GM12878 (cell line): ENCODE data around the gene SLC24A4. TPM values are rescaled to one million over a fixed set of nuclear protein-coding genes. Genes with fewer than 3 reads are reported as not detected.

ENCODE experiments used
- ATAC-seq: fragments of 200-7000 bp; cut with Tn5 transposase; 3 replicates; pipeline ENCODE4 v1.9.1; 2020; ENCODE audit warnings: mild to moderate bottlenecking, moderate library complexity
- BruUV-seq: library from RNA; stranded (reverse); fragments of 400-500 nt; replicated peaks from 2 replicates; lab custom pipeline; 2021; lab: Mats Ljungman, UMichigan
- CTCF ChIA-PET: fragments of 300-600 bp; sonication (Branson Sonifier 250); formaldehyde crosslinking; extraction: SDS; loops from one replicate; lab custom pipeline; 2021; ENCODE audit warnings: inconsistent platforms; lab: Yijun Ruan, JAX
- POLR2A ChIA-PET: fragments of 350-600 bp; formaldehyde crosslinking; extraction: SDS; loops from one replicate; lab custom pipeline; 2021; ENCODE audit warnings: inconsistent platforms; lab: Charles Lee
- RAD21 ChIA-PET: fragments of 300-600 bp; sonication (Branson Sonifier 250); formaldehyde crosslinking; loops from one replicate; lab custom pipeline; 2023; ENCODE audit warnings: antibody characterized with exemption; ENCODE audit not compliant: unreplicated experiment; lab: Charles Lee
- SMC1A ChIA-PET: fragments of 300-600 bp; sonication (Branson Sonifier 250); formaldehyde crosslinking; loops from one replicate; lab custom pipeline; 2023; ENCODE audit not compliant: unreplicated experiment, uncharacterized antibody; lab: Charles Lee
- DNase-seq: peaks from one replicate; pipeline ENCODE4 v3.0.0-alpha.2; 2011; ENCODE audit warnings: low read depth, low spot score
- FAIRE-seq: peaks from 3 replicates; lab custom pipeline; 2011; peaks lifted over from hg19 to GRCh38; lab: Jason Lieb, UNC
- H2AFZ ChIP-seq: 2 replicates; pipeline ENCODE4 v1.6.0; 2011; ENCODE audit warnings: low read depth, low read length, control low read depth; ENCODE audit not compliant: control insufficient read depth
- H3K27ac ChIP-seq: 2 replicates; pipeline ENCODE4 v1.5.1; 2011; ENCODE audit warnings: control low read depth; ENCODE audit not compliant: control insufficient read depth, insufficient read depth
- H3K27me3 ChIP-seq, 2 experiments: replicated peaks in 1 of 2; 2 replicates each; pipeline versions ENCODE4 v1.6.0 to v1.6.1; 2011; ENCODE audit warnings: low read length in 1 of 2; ENCODE audit not compliant: control insufficient read depth in 2 of 2, insufficient read depth in 2 of 2
- H3K36me3 ChIP-seq, 2 experiments: 2 replicates each; pipeline ENCODE4 v1.5.1; 2011; ENCODE audit warnings: low read length in 1 of 2; ENCODE audit not compliant: control insufficient read depth in 2 of 2, insufficient read depth in 2 of 2
- H3K4me1 ChIP-seq: 2 replicates; pipeline ENCODE4 v1.6.1; 2011; ENCODE audit warnings: mild to moderate bottlenecking, low read length, moderate library complexity, mixed read lengths; ENCODE audit not compliant: control insufficient read depth, insufficient read depth
- H3K4me2 ChIP-seq: 2 replicates; pipeline ENCODE4 v1.6.0; 2011; ENCODE audit warnings: control low read depth; ENCODE audit not compliant: control insufficient read depth, insufficient read depth
- H3K4me3 ChIP-seq: fragments of 200-600 bp; sonication (generic); 2 replicates; pipeline ENCODE4 v1.5.1; 2016
- H3K79me2 ChIP-seq: 2 replicates; pipeline ENCODE4 v1.6.0; 2011; ENCODE audit warnings: low read length; ENCODE audit not compliant: control insufficient read depth, insufficient read depth
- H3K9ac ChIP-seq: 2 replicates; pipeline ENCODE4 v1.8.0; 2011; ENCODE audit warnings: low read length, control low read depth, mixed read lengths; ENCODE audit not compliant: control insufficient read depth, insufficient read depth
- H3K9me3 ChIP-seq: replicated peaks from 3 replicates; pipeline ENCODE4 v1.5.1; 2011; ENCODE audit warnings: mild to moderate bottlenecking, low read length; ENCODE audit not compliant: control insufficient read depth, insufficient read depth
- H4K20me1 ChIP-seq: 2 replicates; pipeline ENCODE4 v1.6.0; 2011; ENCODE audit not compliant: control insufficient read depth, insufficient read depth
- POLR2AphosphoS5 ChIP-seq: IDR thresholded peaks from 2 replicates; pipeline ENCODE4 v1.6.1; 2011; ENCODE audit warnings: mild to moderate bottlenecking, low read length, inconsistent platforms
- WRNIP1 ChIP-seq: IDR thresholded peaks from 2 replicates; pipeline ENCODE4 v1.6.1; 2011; ENCODE audit warnings: low read depth, low read length, improper control_type of control experiment, borderline replicate concordance
- ZNF24 ChIP-seq: fragments of 450-650 bp; IDR thresholded peaks from 2 replicates; pipeline ENCODE4 v1.6.1; 2017; ENCODE audit warnings: antibody characterized with exemption, mild to moderate bottlenecking
- ZSCAN29 ChIP-seq: fragments of 450-650 bp; IDR thresholded peaks from 2 replicates; pipeline ENCODE4 v1.6.1; 2017; ENCODE audit warnings: mild to moderate bottlenecking, moderate library complexity
- WGBS: methylation state at CpG from one replicate; pipeline ENCODE4 v1.1.6; 2016; ENCODE audit warnings: low lambda C conversion rate; ENCODE audit not compliant: insufficient replicate concordance, insufficient coverage; ENCODE audit errors: missing lambda C conversion rate; 5-methylcytosine and 5-hydroxymethylcytosine counted together
- in situ Hi-C: fragments of 300-500 bp; cut with MboI; formaldehyde crosslinking; loops from 9 replicates; pipeline ENCODE4 v1.14.3; 2018; ENCODE audit warnings: mixed read lengths
- intact Hi-C: fragments of 100-400 bp; cut with micrococcal nuclease; formaldehyde crosslinking; loops from one replicate; pipeline ENCODE4 v1.14.2; 2022; ENCODE audit not compliant: unreplicated experiment
- polyA plus RNA-seq, 11 experiments: library from polyadenylated mRNA; depleted of rRNA in 4 of 11; unstranded in 6 of 11; stranded (reverse) in 5 of 11; fragments of >200 nt; fragmentation: Nextera tagmentation in 4 of 11; fragmentation: Illumina TruSeq in 1 of 11; extraction: Ambion mirVana in 4 of 11; extraction: Trizol in 1 of 11; gene quantifications; 1 replicate in 1 of 11; 2 replicates in 10 of 11; pipeline versions ENCODE4 v1.2.1 to v1.2.3, GENCODE V29; 2011 to 2016; ENCODE audit warnings: inconsistent platforms in 2 of 11, missing spikeins in 2 of 11, low read depth in 1 of 11
- total RNA-seq, 4 experiments: library from RNA; depleted of rRNA in 3 of 4; stranded (reverse); fragments of >200 nt in 3 of 4; fragmentation: Illumina TruSeq in 1 of 4; extraction: Trizol in 1 of 4; gene quantifications; 2 replicates each; pipeline versions ENCODE4 v1.2.1 to v1.2.3, GENCODE V29; 2013 to 2021
- TF ChIP-seq, protein P1 (sequence below): fragments of 150-350 bp; IDR thresholded peaks from 2 replicates; pipeline ENCODE4 v1.6.1; 2014; ENCODE audit warnings: mild to moderate bottlenecking, low read depth, low read length
- TF ChIP-seq, protein P2 (sequence below): fragments of 450-650 bp; IDR thresholded peaks from 2 replicates; pipeline ENCODE4 v1.6.1; 2017; ENCODE audit warnings: mild to moderate bottlenecking, moderate library complexity
- TF ChIP-seq, protein P3 (sequence below): IDR thresholded peaks from 2 replicates; pipeline ENCODE4 v1.6.1; 2012; ENCODE audit warnings: low read length, inconsistent platforms

Gene SLC24A4
- total and polyA plus RNA-seq, 10 of the 15 experiments (the other 5 are each of a cell fraction or from before 2014, with no cell fraction given), result under 0.01 to 0.46 (median 0.04) TPM; not detected in 5

DNA sequence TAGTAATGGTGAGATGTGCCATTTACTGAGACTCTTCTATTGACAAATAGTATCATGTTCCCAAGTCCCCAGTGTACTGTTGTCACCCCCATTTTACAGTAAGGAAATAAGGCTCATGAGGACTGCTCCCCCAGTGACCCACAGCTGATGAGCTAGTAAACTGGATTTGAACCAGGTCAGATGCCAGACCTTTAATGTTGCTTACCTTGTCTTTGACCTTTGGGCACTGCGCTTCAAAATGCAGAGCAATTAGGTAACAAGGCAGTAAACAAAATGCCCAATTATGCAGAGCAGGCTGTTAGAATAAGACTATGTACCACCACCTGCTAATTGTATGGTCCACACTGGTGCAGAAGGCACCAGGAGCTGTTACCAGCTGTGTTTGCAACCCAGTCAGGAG lies 152.1 kb downstream of the SLC24A4 start:
- H3K4me2 ChIP-seq, result no peak overlapping the region
- H2AFZ ChIP-seq, result no peak overlapping the region
- H3K9me3 ChIP-seq, result no peaks in the 10 kb centered on the region; the same call in 2 of the 3 replicates
- 47% methylated on average over 1 of the region's 1 CpG for WGBS
- no peaks in the 10 kb centered on the region for H3K27me3 ChIP-seq
- SMC1A ChIA-PET, result no interaction called here
- POLR2A ChIA-PET, result no interaction called here
- CTCF ChIA-PET, result interaction anchor here (2.0 to 3.0 kb wide), 2 partner anchors 10 to 14 kb away, joined by 6 to 14 read pairs; no protein-coding TSS in a partner anchor
- ATAC-seq (no peak), DNase-seq (no peak), FAIRE-seq (no peak)
- TF ChIP-seq ZNF24, result no peak
- RAD21 ChIA-PET, result no interaction called here
- no peaks in the 10 kb centered on the region for H3K4me1 ChIP-seq
- no peaks in the 10 kb centered on the region for H3K79me2 ChIP-seq
- H3K36me3 ChIP-seq, result no peaks in the 10 kb centered on the region
- H3K9ac ChIP-seq, result no peak overlapping the region
- BruUV-seq, result no TSS peak
- no peak overlapping the region for H3K27ac ChIP-seq
- H4K20me1 ChIP-seq, result no peaks in the 10 kb centered on the region
- H3K4me3 ChIP-seq, result no peak overlapping the region
- intact Hi-C loops, result no loop called here
- in situ Hi-C loops, result no loop called here

DNA sequence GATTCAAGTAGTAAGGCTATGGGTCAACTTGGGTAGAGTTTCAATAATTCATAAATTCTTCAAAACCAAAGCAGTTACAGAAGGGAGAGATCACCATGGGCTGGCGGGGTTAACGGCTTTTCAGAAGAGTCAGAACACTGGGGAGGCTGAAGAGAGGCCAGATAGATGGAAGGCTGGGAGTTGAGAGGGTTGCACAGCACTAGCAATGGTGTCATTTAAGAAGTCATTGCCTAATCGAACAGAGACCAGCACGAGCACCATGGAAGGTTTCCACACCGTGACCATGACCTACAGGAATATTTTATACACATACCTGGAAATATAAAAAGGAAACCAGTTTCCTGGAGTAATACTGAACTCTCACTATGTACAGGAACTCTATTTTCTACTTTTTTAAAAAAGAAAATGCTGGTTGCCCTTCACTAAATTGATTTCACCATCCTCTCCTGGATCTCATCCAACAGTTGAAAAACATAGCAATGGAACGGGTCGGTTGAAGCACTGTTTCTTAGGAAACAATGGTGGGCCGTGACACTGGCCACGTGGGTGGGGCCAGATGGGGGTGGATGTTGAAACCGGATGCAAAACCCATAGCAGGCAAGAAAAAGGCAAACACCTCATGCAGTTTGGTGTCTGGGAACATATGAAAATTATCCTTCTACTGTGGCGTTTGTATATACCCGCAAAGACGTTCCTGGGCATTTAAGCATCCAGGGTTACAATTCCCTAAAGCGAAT lies 152.7 kb downstream of the SLC24A4 start:
- no peaks in the 10 kb centered on the region for H3K36me3 ChIP-seq
- 55% methylated on average over 14 of the region's 14 CpGs for WGBS
- no peaks in the 10 kb centered on the region for H3K79me2 ChIP-seq
- DNase-seq (no peak), ATAC-seq (no peak), FAIRE-seq (no peak)
- H2AFZ ChIP-seq, result no peak overlapping the region
- in situ Hi-C loops (no loop called here), intact Hi-C loops (no loop called here)
- H3K4me2 ChIP-seq, result no peak overlapping the region
- ChIA-PET SMC1A (no interaction called here), RAD21 (no interaction called here), POLR2A (no interaction called here), CTCF (interaction anchor here (2.0 to 3.0 kb wide), 2 partner anchors 10 to 15 kb away, joined by 6 to 14 read pairs; no protein-coding TSS in a partner anchor)
- H3K9me3 ChIP-seq, result no peaks in the 10 kb centered on the region; the same call in 2 of the 3 replicates
- no peak overlapping the region for H3K9ac ChIP-seq
- TF ChIP-seq, protein P1, sequence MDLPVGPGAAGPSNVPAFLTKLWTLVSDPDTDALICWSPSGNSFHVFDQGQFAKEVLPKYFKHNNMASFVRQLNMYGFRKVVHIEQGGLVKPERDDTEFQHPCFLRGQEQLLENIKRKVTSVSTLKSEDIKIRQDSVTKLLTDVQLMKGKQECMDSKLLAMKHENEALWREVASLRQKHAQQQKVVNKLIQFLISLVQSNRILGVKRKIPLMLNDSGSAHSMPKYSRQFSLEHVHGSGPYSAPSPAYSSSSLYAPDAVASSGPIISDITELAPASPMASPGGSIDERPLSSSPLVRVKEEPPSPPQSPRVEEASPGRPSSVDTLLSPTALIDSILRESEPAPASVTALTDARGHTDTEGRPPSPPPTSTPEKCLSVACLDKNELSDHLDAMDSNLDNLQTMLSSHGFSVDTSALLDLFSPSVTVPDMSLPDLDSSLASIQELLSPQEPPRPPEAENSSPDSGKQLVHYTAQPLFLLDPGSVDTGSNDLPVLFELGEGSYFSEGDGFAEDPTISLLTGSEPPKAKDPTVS, result no peak
- no peak for TF ChIP-seq ZSCAN29
- no peak for TF ChIP-seq WRNIP1
- TF ChIP-seq, protein P2, sequence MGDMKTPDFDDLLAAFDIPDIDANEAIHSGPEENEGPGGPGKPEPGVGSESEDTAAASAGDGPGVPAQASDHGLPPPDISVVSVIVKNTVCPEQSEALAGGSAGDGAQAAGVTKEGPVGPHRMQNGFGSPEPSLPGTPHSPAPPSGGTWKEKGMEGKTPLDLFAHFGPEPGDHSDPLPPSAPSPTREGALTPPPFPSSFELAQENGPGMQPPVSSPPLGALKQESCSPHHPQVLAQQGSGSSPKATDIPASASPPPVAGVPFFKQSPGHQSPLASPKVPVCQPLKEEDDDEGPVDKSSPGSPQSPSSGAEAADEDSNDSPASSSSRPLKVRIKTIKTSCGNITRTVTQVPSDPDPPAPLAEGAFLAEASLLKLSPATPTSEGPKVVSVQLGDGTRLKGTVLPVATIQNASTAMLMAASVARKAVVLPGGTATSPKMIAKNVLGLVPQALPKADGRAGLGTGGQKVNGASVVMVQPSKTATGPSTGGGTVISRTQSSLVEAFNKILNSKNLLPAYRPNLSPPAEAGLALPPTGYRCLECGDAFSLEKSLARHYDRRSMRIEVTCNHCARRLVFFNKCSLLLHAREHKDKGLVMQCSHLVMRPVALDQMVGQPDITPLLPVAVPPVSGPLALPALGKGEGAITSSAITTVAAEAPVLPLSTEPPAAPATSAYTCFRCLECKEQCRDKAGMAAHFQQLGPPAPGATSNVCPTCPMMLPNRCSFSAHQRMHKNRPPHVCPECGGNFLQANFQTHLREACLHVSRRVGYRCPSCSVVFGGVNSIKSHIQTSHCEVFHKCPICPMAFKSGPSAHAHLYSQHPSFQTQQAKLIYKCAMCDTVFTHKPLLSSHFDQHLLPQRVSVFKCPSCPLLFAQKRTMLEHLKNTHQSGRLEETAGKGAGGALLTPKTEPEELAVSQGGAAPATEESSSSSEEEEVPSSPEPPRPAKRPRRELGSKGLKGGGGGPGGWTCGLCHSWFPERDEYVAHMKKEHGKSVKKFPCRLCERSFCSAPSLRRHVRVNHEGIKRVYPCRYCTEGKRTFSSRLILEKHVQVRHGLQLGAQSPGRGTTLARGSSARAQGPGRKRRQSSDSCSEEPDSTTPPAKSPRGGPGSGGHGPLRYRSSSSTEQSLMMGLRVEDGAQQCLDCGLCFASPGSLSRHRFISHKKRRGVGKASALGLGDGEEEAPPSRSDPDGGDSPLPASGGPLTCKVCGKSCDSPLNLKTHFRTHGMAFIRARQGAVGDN, result no peak
- TF ChIP-seq, protein P3, sequence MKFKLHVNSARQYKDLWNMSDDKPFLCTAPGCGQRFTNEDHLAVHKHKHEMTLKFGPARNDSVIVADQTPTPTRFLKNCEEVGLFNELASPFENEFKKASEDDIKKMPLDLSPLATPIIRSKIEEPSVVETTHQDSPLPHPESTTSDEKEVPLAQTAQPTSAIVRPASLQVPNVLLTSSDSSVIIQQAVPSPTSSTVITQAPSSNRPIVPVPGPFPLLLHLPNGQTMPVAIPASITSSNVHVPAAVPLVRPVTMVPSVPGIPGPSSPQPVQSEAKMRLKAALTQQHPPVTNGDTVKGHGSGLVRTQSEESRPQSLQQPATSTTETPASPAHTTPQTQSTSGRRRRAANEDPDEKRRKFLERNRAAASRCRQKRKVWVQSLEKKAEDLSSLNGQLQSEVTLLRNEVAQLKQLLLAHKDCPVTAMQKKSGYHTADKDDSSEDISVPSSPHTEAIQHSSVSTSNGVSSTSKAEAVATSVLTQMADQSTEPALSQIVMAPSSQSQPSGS, result no peak
- no peak for TF ChIP-seq POLR2AphosphoS5
- H4K20me1 ChIP-seq, result no peaks in the 10 kb centered on the region
- H3K27ac ChIP-seq, result no peak overlapping the region
- no peaks in the 10 kb centered on the region for H3K27me3 ChIP-seq
- no TSS peak for BruUV-seq
- H3K4me3 ChIP-seq, result no peak overlapping the region
- H3K4me1 ChIP-seq, result no peaks in the 10 kb centered on the region
